ENCODE data around the gene SELENBP1. TPM values are rescaled to one million over a fixed set of nuclear protein-coding genes. Genes with fewer than 3 reads are reported as not detected.
A peak's percentile ranks its signal among the peaks of the same experiment; 100 is the strongest.

SELENBP1 gene
- total RNA-seq (2021; fragmentation: NEBNext Ultra II Directional; extraction: Animal tissue kit (Norgen Biotek cat#: 25700)), result 10 to 100 TPM; 11.2 to 15.6 (median 14.6) TPM
- long read RNA-seq, transcript SELENBP1-201 (12 exons, 1,752 nt), result major isoform, 15 of 20 reads
- long read RNA-seq, partial matches to known transcripts, result 3 of 20 reads
- long read RNA-seq, other reads (novel, unspliced or antisense), result 1 of 20 reads

DNA sequence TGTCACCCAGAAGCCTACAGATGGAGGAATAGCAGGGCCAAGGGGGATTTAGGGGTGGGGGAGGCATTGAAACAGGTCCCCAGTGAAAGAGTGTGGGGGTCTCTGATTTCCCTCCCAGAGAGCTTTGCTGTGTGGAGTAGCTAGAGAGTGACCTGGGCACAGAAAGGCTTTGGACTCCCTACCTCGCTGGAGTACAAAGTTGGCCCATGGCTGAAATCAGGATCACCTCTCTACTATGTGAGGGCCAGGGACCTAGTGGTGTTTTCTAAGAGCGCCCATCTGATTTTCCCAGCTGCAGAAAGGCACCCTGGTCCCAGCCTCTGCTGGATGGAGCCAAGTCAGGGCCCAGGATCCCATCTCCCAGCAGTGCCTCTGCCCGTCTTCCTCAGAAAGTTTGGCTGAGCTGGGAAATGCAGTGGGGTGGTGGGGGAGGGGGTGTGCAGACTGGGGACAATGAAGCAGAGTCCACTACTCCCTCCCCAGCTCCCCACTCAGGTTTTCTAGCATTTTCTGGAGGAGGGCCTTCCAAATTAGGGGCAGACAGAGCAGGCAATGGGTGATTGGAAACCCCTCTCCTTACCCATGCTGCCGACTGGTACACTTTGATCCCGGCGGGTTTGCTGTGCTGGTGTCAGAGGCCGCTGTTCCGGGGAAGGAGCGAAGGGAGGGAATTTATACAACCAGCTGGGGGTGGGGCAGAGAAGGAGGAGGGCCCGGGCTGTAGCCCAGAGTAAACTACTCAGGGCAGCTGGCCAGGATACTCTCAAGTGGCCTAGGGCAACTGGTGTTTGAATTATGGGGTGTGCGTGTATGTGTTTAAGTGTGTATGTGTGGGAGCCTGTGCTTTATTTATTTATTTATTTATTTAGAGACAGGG is at the start of gene SELENBP1:
Gene SELENBP1, minus strand, starts transcription at position 648 of the 877 bp plus-strand sequence. Its CDS starts 64 bp downstream, at position 584.
- TF ChIP-seq, protein P1, sequence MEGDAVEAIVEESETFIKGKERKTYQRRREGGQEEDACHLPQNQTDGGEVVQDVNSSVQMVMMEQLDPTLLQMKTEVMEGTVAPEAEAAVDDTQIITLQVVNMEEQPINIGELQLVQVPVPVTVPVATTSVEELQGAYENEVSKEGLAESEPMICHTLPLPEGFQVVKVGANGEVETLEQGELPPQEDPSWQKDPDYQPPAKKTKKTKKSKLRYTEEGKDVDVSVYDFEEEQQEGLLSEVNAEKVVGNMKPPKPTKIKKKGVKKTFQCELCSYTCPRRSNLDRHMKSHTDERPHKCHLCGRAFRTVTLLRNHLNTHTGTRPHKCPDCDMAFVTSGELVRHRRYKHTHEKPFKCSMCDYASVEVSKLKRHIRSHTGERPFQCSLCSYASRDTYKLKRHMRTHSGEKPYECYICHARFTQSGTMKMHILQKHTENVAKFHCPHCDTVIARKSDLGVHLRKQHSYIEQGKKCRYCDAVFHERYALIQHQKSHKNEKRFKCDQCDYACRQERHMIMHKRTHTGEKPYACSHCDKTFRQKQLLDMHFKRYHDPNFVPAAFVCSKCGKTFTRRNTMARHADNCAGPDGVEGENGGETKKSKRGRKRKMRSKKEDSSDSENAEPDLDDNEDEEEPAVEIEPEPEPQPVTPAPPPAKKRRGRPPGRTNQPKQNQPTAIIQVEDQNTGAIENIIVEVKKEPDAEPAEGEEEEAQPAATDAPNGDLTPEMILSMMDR (IDR thresholded peaks at IDR 0.05), result no peak
- H3K4me1 Mint-ChIP-seq (ENCODE audit: low read depth), result peaks cover 29% of the 10 kb centered on the region

DNA sequence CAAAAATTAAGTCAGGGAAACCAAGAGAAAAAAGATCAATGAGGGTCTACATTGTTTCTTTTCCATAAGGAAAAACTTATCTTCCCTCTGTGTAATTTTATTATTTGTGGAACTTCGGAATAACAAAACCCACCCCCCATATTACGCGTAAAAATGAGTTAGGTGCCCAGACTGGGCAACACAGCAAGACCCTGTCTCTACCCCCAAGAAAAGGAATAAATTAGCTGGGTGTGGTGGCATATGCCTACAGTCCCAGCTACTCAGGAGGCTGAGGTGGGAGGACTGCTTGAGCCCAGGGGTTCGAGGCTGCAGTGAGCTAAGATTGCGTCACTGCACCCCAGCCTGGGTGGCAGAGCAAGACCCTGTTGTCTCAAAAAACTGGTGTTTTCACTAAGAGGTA is 47.3 kb upstream of the SELENBP1 start:
- H3K4me1 Mint-ChIP-seq (ENCODE audit: low read depth), result peaks cover 6% of the 10 kb centered on the region
- H3K27ac Mint-ChIP-seq, result no peak overlapping the region
- TF ChIP-seq, protein P1 (IDR thresholded peaks at IDR 0.05), result no peak
- no peaks in the 10 kb centered on the region for H3K9me3 Mint-ChIP-seq
- no peak overlapping the region for H3K4me3 Mint-ChIP-seq
- H3K27me3 Mint-ChIP-seq (ENCODE audit: insufficient read depth), result no peaks in the 10 kb centered on the region
- peaks cover 44% of the 10 kb centered on the region for H3K36me3 Mint-ChIP-seq (ENCODE audit: low read depth)
- no peak for DNase-seq

More for the DNA sequence above, at the start of gene SELENBP1:
- Mint-ChIP-seq H3K27ac (peak within 1 kb of the TSS; percentile 43; the same call in 1 of the 2 replicates), H3K4me3 (peak within 1 kb of the TSS; percentile 84), H3K9me3 (no peaks in the 10 kb centered on the region), H3K27me3 (ENCODE audit: insufficient read depth) (peaks cover 23% of the 10 kb centered on the region), H3K36me3 (ENCODE audit: low read depth) (no peaks in the 10 kb centered on the region)
- DNase-seq, result peak; percentile 55

DNA sequence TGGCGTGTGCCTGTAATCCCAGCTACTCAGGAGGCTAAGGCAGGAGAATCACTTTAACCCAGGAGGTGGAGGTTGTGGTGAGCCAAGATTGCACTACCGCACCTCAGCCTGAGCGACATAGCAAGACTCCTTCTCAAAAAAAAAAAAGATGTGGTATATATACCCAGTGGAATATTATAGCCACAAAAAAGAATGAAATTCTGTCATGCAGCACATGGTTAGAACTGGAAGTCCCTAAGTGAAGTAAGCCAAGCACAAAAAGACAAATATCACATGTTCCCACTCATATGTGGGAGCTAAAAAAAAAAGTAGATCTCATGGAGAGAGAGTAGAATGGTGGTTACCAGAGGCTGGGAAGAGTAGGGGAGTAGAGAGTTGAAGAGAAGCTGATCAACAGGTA is 45.6 kb upstream of the SELENBP1 start:
- H3K27me3 Mint-ChIP-seq (ENCODE audit: insufficient read depth), result no peaks in the 10 kb centered on the region
- H3K9me3 Mint-ChIP-seq, result no peaks in the 10 kb centered on the region
- DNase-seq, result no peak
- H3K36me3 Mint-ChIP-seq (ENCODE audit: low read depth), result peaks cover 29% of the 10 kb centered on the region
- H3K27ac Mint-ChIP-seq, result peak overlapping the region; percentile 10; the same call in 1 of the 2 replicates
- H3K4me1 Mint-ChIP-seq (ENCODE audit: low read depth), result peaks cover 6% of the 10 kb centered on the region
- no peak overlapping the region; the same call in 1 of the 2 replicates for H3K4me3 Mint-ChIP-seq
- TF ChIP-seq, protein P1 (IDR thresholded peaks at IDR 0.05), result no peak

DNA sequence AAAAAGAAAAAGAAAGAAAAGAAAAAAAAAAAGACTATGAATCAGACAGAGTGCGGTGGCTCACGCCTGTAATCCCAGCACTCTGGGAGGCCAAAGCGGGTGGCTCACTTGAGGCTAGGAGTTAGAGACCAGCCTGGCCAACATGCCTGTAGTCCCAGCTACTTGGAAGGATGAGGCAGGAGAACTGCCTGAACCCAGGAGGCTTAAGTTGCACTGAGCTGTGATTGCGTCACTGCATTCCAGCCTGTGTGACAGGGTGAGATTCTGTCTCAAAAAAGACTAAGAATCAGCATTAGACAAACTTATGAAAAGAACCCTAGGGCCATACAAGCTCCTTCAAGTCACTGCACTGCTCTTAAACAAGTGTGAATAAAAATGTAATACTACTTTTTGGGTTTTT is 43.7 kb upstream of the SELENBP1 start:
- Mint-ChIP-seq H3K9me3 (no peaks in the 10 kb centered on the region), H3K27me3 (ENCODE audit: insufficient read depth) (no peaks in the 10 kb centered on the region), H3K4me1 (ENCODE audit: low read depth) (peaks cover 6% of the 10 kb centered on the region), H3K4me3 (no peak overlapping the region), H3K27ac (peak overlapping the region; percentile 38; the same call in 1 of the 2 replicates), H3K36me3 (ENCODE audit: low read depth) (peaks cover 22% of the 10 kb centered on the region)
- TF ChIP-seq, protein P1 (IDR thresholded peaks at IDR 0.05), result no peak
- peak; percentile 74 for DNase-seq

DNA sequence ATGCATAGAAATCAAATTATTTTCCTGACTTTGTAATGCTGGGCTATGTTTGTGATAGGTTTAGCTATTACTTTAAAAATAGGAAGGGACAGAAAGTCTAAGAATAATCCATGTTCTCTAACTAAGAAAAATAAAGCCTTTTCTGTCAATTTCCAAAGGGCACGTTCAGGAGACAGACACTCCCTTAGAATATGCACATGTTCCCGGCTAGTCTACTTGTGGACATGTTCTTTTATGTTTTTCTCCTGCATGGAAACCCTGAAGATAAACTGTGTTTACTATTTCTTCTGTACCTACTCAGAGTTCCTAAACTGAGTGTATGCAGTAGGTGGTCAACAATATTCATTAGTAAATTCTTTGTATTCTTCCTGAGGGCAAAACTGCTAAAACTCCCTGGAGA is 39.4 kb upstream of the SELENBP1 start:
- no peaks in the 10 kb centered on the region for H3K27me3 Mint-ChIP-seq (ENCODE audit: insufficient read depth)
- H3K4me1 Mint-ChIP-seq (ENCODE audit: low read depth), result peaks cover 24% of the 10 kb centered on the region
- no peaks in the 10 kb centered on the region for H3K9me3 Mint-ChIP-seq
- no peak overlapping the region for H3K4me3 Mint-ChIP-seq
- peaks cover 30% of the 10 kb centered on the region for H3K36me3 Mint-ChIP-seq (ENCODE audit: low read depth)
- no peak for DNase-seq
- TF ChIP-seq, protein P1 (IDR thresholded peaks at IDR 0.05), result no peak
- H3K27ac Mint-ChIP-seq, result no peak overlapping the region

All from HFFc6 (cell line).